Endothelial cell (in vitro differentiated cells): ENCODE data around the gene SLC45A1. TPM values are rescaled to one million over a fixed set of nuclear protein-coding genes. Genes with fewer than 3 reads are reported as not detected.

ENCODE experiments used
- DNase-seq: peaks from one replicate; pipeline ENCODE4 v3.0.0; 2021; ENCODE audit warnings: low spot score
- H3K27ac Mint-ChIP-seq: one replicate; pipeline ENCODE4 v1.8.0; 2021; ENCODE audit warnings: mixed read lengths, inconsistent platforms; ENCODE audit not compliant: unreplicated experiment
- H3K27me3 Mint-ChIP-seq: one replicate; pipeline ENCODE4 v1.8.0; 2021; ENCODE audit warnings: mild to moderate bottlenecking, moderate library complexity, mixed read lengths, inconsistent platforms; ENCODE audit not compliant: unreplicated experiment
- H3K36me3 Mint-ChIP-seq: one replicate; pipeline ENCODE4 v1.8.0; 2021; ENCODE audit warnings: mild to moderate bottlenecking, low read depth, mixed read lengths, inconsistent platforms; ENCODE audit not compliant: unreplicated experiment
- H3K4me1 Mint-ChIP-seq: one replicate; pipeline ENCODE4 v1.8.0; 2021; ENCODE audit warnings: mild to moderate bottlenecking, mixed read lengths, inconsistent platforms; ENCODE audit not compliant: unreplicated experiment
- H3K4me3 Mint-ChIP-seq: one replicate; pipeline ENCODE4 v1.8.0; 2021; ENCODE audit warnings: mild to moderate bottlenecking, mixed read lengths, inconsistent platforms; ENCODE audit not compliant: unreplicated experiment
- H3K9me3 Mint-ChIP-seq: one replicate; pipeline ENCODE4 v1.8.0; 2021; ENCODE audit warnings: mixed read lengths, inconsistent platforms; ENCODE audit not compliant: unreplicated experiment
- CTCF ChIP-seq: fragments of 200-600 bp; sonication (generic); IDR thresholded peaks from one replicate; pipeline ENCODE4 v1.5.0; 2021; ENCODE audit warnings: antibody characterized with exemption; ENCODE audit not compliant: unreplicated experiment
- total RNA-seq: library from RNA; stranded (reverse); fragmentation: NEBNext Ultra II Directional; extraction: Animal tissue kit (Norgen Biotek cat#: 25700); gene quantifications from one replicate; pipeline ENCODE4 v1.2.1, GENCODE V29; 2021; ENCODE audit not compliant: unreplicated experiment

The SLC45A1 gene
- total RNA-seq, 1 donor from 2014 or later, result 0.62 TPM

DNA sequence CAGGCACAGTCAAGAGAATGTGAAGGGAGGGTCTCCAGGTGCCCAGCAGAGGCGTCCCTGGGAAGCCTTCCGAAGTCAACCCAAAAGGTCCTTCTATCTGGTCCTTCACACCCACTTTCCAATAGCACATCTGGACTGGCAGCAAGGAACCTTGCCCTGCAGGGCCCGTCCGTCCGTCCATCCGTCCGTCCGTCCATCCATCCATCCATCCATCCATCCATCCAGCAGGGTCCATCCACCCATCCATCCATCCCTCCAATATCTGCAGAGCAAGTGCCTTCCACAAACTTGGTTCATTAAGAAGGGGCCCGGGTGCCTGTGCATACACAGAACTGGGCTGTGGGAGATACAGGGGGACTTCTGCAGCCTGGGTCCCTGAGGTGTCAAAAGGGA, 31.6 kb downstream of the SLC45A1 start:
- Mint-ChIP-seq H3K27me3 (peaks cover 32% of the 10 kb centered on the region), H3K36me3 (peaks cover 24% of the 10 kb centered on the region), H3K4me3 (peak overlapping the region; percentile 71), H3K9me3 (no peaks in the 10 kb centered on the region), H3K27ac (peak overlapping the region; percentile 48), H3K4me1 (peaks cover 19% of the 10 kb centered on the region)
- no peak for DNase-seq
- no peak for TF ChIP-seq CTCF

DNA sequence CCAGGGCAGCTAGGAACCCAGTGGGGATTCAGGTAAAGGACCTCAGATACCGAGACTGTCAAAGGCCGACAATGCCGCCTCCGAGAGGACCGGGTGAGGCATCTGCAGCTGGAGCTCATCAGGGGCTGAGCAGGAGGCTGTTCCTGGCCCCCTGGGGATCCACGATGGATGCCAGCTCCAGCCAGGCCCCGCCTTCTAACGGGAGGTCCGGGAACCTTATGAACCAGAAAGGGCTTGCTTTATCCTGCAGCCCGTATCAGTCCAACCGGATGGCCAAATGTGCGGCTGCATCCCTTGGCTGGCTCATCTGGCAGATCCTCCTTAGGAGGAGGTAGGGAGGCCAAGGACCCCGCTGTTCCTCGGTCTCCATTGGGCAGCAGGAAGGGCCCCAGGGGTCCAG, 32.0 kb downstream of the SLC45A1 start:
- peaks cover 19% of the 10 kb centered on the region for H3K36me3 Mint-ChIP-seq
- H3K9me3 Mint-ChIP-seq, result no peaks in the 10 kb centered on the region
- H3K27me3 Mint-ChIP-seq, result peaks cover 34% of the 10 kb centered on the region
- H3K4me1 Mint-ChIP-seq, result peaks cover 21% of the 10 kb centered on the region
- no peak overlapping the region for H3K27ac Mint-ChIP-seq
- no peak overlapping the region for H3K4me3 Mint-ChIP-seq
- no peak for DNase-seq
- no peak for TF ChIP-seq CTCF

- no peak overlapping the region for H3K4me3 Mint-ChIP-seq
- no peak for DNase-seq
- peaks cover 35% of the 10 kb centered on the region for H3K27me3 Mint-ChIP-seq
- H3K9me3 Mint-ChIP-seq, result no peaks in the 10 kb centered on the region
- peaks cover 24% of the 10 kb centered on the region for H3K36me3 Mint-ChIP-seq
- no peak for TF ChIP-seq CTCF
- H3K4me1 Mint-ChIP-seq, result peaks cover 21% of the 10 kb centered on the region
- H3K27ac Mint-ChIP-seq, result peak overlapping the region; percentile 48
These were observed 33.2 kb downstream of the SLC45A1 start for GRCh38 chr1:8350914-8351684.

- H3K9me3 Mint-ChIP-seq, result no peaks in the 10 kb centered on the region
- H3K4me3 Mint-ChIP-seq, result peak overlapping the region; percentile 37
- peaks cover 30% of the 10 kb centered on the region for H3K36me3 Mint-ChIP-seq
- H3K27me3 Mint-ChIP-seq, result peaks cover 38% of the 10 kb centered on the region
- DNase-seq, result peak; percentile 62
- peaks cover 24% of the 10 kb centered on the region for H3K4me1 Mint-ChIP-seq
- H3K27ac Mint-ChIP-seq, result peak overlapping the region; percentile 95
- TF ChIP-seq CTCF, result peak; percentile 65
These were observed 34.0 kb downstream of the SLC45A1 start for GRCh38 chr1:8351693-8352470.

DNA sequence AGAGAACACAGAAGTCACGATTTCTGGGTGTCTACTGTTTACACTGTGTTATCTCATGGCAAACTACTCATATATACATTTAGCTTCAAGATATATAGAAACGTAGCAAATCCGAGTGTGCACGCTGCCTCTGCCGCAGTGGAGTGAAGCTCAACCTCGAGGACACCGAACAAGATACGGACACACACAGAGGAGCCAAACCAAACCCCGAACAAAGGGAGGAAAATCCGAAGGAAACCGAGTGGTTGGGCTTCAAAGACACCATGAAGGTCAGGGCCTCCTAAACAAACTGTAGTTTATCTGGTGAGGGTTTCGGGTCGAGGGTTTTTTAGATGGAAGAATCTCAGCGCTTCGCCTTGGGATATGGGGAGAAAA, 34.5 kb downstream of the SLC45A1 start:
- no peak for DNase-seq
- Mint-ChIP-seq H3K4me3 (peak overlapping the region; percentile 37), H3K4me1 (peaks cover 27% of the 10 kb centered on the region), H3K27ac (peak overlapping the region; percentile 95), H3K9me3 (no peaks in the 10 kb centered on the region), H3K36me3 (peaks cover 33% of the 10 kb centered on the region), H3K27me3 (peaks cover 37% of the 10 kb centered on the region)
- TF ChIP-seq CTCF, result no peak
